CD4-positive, CD25-positive, alpha-beta regulatory T cell (primary cell): ENCODE data around the gene RFX8. TPM values are rescaled to one million over a fixed set of nuclear protein-coding genes. Genes with fewer than 3 reads are reported as not detected.

Source experiments
- ATAC-seq, 2 donors: fragments of 150-1000 bp; cut with Tn5 transposase; one replicate each; pipeline ENCODE4 v1.10.0; 2021; ENCODE audit warnings: low read depth in 2 of 2, moderate number of reproducible peaks in 2 of 2, moderate library complexity in 1 of 2
- DNase-seq, 3 donors: peaks; one replicate each; pipeline versions ENCODE4 v3.0.0 to v3.0.0-alpha.2; 2012 to 2022; ENCODE audit warnings: mixed read lengths in 1 of 3
- H3K27ac ChIP-seq: one replicate; pipeline ENCODE4 v1.7.0; 2013; ENCODE audit warnings: mild to moderate bottlenecking, low read length; ENCODE audit not compliant: insufficient read depth, poor library complexity, severe bottlenecking
- H3K27me3 ChIP-seq: one replicate; pipeline ENCODE4 v1.7.0; 2013; ENCODE audit warnings: low read length; ENCODE audit not compliant: control insufficient read depth, insufficient read depth
- H3K36me3 ChIP-seq: one replicate; pipeline ENCODE4 v1.7.0; 2013; ENCODE audit warnings: mild to moderate bottlenecking, low read length, moderate library complexity; ENCODE audit not compliant: control insufficient read depth, insufficient read depth
- H3K4me1 ChIP-seq: 2 replicates; pipeline ENCODE4 v1.7.0; 2013; ENCODE audit warnings: mild to moderate bottlenecking, low read length; ENCODE audit not compliant: insufficient read depth, control insufficient read depth, poor library complexity, severe bottlenecking
- H3K4me3 ChIP-seq: one replicate; pipeline ENCODE4 v1.7.0; 2013; ENCODE audit warnings: low read depth, mild to moderate bottlenecking, low read length, moderate library complexity
- H3K9me3 ChIP-seq, 2 experiments: 1 replicate in 1 of 2; 2 replicates in 1 of 2; pipeline ENCODE4 v1.7.0; 2013; ENCODE audit warnings: low read length in 2 of 2, mild to moderate bottlenecking in 1 of 2, moderate library complexity in 1 of 2; ENCODE audit not compliant: control insufficient read depth in 2 of 2
- H3K27ac Mint-ChIP-seq, 3 donors: one replicate each; pipeline ENCODE4 v1.8.0; 2020 to 2022; ENCODE audit warnings: mild to moderate bottlenecking in 3 of 3, mixed read lengths in 3 of 3, moderate library complexity in 2 of 3
- H3K27me3 Mint-ChIP-seq: one replicate; pipeline ENCODE4 v1.8.0; 2022; ENCODE audit warnings: mild to moderate bottlenecking, mixed read lengths
- H3K36me3 Mint-ChIP-seq: one replicate; pipeline ENCODE4 v1.8.0; 2020; ENCODE audit warnings: mixed read lengths
- H3K4me1 Mint-ChIP-seq, 4 donors: one replicate each; pipeline ENCODE4 v1.8.0; 2020 to 2022; ENCODE audit warnings: mixed read lengths in 4 of 4, mild to moderate bottlenecking in 1 of 4
- H3K4me3 Mint-ChIP-seq, 4 donors: one replicate each; pipeline ENCODE4 v1.8.0; 2020 to 2022; ENCODE audit warnings: mild to moderate bottlenecking in 4 of 4, mixed read lengths in 4 of 4, moderate library complexity in 3 of 4
- H3K9me3 Mint-ChIP-seq, 7 donors: one replicate each; pipeline ENCODE4 v1.8.0; 2020 to 2022; ENCODE audit warnings: mixed read lengths in 7 of 7, mild to moderate bottlenecking in 3 of 7, moderate library complexity in 2 of 7
- polyA plus RNA-seq, 4 donors: library from polyadenylated mRNA; unstranded; fragments of 300-500 nt; fragmentation: Illumina TruSeq; gene quantifications; one replicate each; pipeline ENCODE4 v1.2.3, GENCODE V29; 2021
- total RNA-seq: library from RNA; stranded (reverse); gene quantifications from one replicate; pipeline ENCODE4 v1.2.3, GENCODE V29; 2022

RFX8 gene
- total and polyA plus RNA-seq, 5 donors from 2014 or later, result 0.16 to 5.5 (median 0.50) TPM; not detected in 2

DNA sequence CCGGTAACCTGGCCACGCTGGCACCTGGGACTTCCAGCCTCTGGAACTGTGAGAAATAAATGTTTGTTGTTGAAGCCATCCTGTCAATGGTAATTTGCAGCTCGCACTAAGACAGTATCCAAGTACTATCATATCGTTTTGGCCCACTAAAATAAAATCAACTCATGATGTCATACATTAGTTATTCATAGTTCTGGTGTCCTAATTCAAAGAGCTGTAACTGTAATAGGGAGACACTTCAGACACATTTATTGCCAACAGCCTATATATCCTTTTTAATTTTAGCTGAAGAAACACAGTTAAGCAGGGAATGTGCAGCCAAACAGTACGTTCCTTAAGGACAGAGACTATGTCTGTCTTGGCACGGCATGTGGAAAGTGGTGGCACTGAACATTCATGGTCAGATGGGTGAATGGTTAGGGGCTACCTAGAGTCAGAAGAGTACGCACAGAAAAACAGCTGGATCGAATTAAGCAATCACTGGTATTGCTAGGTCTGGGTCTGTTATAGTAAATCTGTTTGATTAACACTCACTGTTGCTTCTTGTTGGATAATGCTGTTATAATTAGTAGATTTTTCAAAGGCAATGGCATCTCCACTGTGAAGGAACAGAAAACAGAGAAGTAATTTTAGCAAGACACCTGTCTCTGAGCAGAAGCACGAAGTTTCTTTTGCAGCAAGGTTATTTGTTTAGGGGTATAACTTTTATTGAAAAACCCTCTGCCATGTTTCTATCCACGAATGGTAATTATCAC, 46.3 kb downstream of the RFX8 start:
- Histone ChIP-seq H3K9me3 (no peaks in the 10 kb centered on the region), H3K4me3 (no peak overlapping the region), H3K4me1 (no peaks in the 10 kb centered on the region), H3K27ac (no peak overlapping the region), H3K36me3 (no peaks in the 10 kb centered on the region), H3K27me3 (no peaks in the 10 kb centered on the region)
- peaks cover 0 to 6% (median 0%) of the 10 kb centered on the region in 7 donors for H3K9me3 Mint-ChIP-seq
- H3K27ac Mint-ChIP-seq, result no peak overlapping the region
- H3K4me1 Mint-ChIP-seq, result no peaks in the 10 kb centered on the region
- ATAC-seq (no peak), DNase-seq (no peak)
- H3K36me3 Mint-ChIP-seq, result no peaks in the 10 kb centered on the region
- no peaks in the 10 kb centered on the region for H3K27me3 Mint-ChIP-seq
- no peak overlapping the region for H3K4me3 Mint-ChIP-seq

DNA sequence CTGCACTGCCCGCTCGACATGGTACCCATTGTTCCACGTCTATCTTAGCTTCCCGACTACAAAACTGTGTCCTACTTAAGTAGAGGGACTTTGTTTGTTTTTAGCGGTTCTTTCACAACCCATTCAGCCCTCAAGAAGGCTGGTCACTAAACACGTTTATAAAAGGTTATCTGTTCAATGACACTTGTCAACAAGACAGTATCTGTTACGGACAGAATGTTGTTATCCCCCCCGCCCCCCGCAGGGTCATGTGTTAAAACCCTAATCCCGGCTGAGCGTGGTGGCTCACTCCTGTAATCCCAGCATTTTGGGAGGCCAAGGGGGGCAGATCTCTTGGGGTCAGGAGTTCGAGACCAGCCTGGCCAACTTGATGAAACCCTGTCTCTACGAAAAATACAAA, 47.2 kb downstream of the RFX8 start:
- H3K27ac Mint-ChIP-seq, result peak overlapping the region in 1 of 3 donors; percentile 69
- ATAC-seq (no peak), DNase-seq (no peak)
- no peaks in the 10 kb centered on the region for H3K36me3 ChIP-seq
- no peaks in the 10 kb centered on the region for H3K27me3 ChIP-seq
- no peaks in the 10 kb centered on the region for H3K36me3 Mint-ChIP-seq
- H3K4me3 Mint-ChIP-seq, result no peak overlapping the region
- peaks cover 0 to 6% (median 0%) of the 10 kb centered on the region in 7 donors for H3K9me3 Mint-ChIP-seq
- H3K27ac ChIP-seq, result no peak overlapping the region
- H3K4me1 Mint-ChIP-seq, result no peaks in the 10 kb centered on the region
- no peaks in the 10 kb centered on the region for H3K27me3 Mint-ChIP-seq
- H3K4me1 ChIP-seq, result no peaks in the 10 kb centered on the region
- H3K9me3 ChIP-seq, result no peaks in the 10 kb centered on the region
- H3K4me3 ChIP-seq, result no peak overlapping the region

DNA sequence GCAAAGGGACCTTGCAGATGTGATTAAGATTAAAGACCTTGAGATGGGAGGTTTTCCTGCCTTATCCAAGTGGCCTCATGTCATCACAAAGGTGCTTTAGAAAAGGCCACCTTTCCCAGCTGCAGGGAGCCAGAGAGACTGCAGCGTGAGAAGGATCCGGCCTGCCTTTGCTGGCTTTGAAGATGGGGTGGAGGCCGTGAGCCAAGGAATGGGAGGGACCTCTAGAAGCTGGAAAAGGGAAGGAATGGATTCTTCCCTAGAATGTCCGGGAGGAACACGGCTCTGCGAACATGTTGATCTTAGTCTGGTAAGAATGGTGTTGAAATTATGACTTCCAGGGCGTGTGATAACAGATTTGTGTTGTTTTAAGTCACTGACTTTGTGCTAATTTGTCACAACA, 47.7 kb downstream of the RFX8 start:
- Mint-ChIP-seq H3K27ac (peak overlapping the region in 1 of 3 donors; percentile 69), H3K36me3 (no peaks in the 10 kb centered on the region), H3K4me3 (no peak overlapping the region), H3K4me1 (no peaks in the 10 kb centered on the region), H3K9me3 (peaks cover 0 to 6% (median 0%) of the 10 kb centered on the region in 7 donors), H3K27me3 (no peaks in the 10 kb centered on the region)
- Histone ChIP-seq H3K9me3 (no peaks in the 10 kb centered on the region), H3K4me3 (no peak overlapping the region), H3K36me3 (no peaks in the 10 kb centered on the region), H3K4me1 (no peaks in the 10 kb centered on the region), H3K27me3 (no peaks in the 10 kb centered on the region), H3K27ac (no peak overlapping the region)
- DNase-seq (no peak), ATAC-seq (no peak)

DNA sequence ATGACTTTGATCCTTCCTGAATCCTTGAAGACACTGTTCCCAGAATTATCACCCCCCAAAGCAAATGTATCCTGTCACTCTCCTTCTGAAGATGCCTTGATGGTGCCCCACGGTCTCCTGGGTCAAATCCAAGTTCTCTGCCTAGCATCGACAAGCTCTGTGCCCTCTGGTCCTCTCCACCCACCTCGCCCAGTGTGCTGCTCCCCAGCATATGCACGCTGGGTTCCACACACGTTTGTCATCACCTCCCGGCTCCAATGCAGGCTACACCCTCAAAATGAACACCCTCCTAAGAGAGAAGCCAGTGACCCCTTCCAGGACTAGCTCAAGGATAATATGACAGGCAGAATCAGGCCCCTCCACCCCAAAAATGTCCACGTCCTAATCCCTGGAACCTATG, 48.1 kb downstream of the RFX8 start:
- Histone ChIP-seq H3K4me3 (no peak overlapping the region), H3K27ac (no peak overlapping the region), H3K9me3 (no peaks in the 10 kb centered on the region), H3K4me1 (no peaks in the 10 kb centered on the region), H3K36me3 (no peaks in the 10 kb centered on the region), H3K27me3 (no peaks in the 10 kb centered on the region)
- H3K9me3 Mint-ChIP-seq, result peaks cover 0 to 6% (median 0%) of the 10 kb centered on the region in 7 donors
- DNase-seq, result no peak
- no peak for ATAC-seq
- H3K27me3 Mint-ChIP-seq, result no peaks in the 10 kb centered on the region
- H3K4me3 Mint-ChIP-seq, result no peak overlapping the region
- H3K27ac Mint-ChIP-seq, result peak overlapping the region in 1 of 3 donors; percentile 85
- H3K36me3 Mint-ChIP-seq, result no peaks in the 10 kb centered on the region
- no peaks in the 10 kb centered on the region for H3K4me1 Mint-ChIP-seq

DNA sequence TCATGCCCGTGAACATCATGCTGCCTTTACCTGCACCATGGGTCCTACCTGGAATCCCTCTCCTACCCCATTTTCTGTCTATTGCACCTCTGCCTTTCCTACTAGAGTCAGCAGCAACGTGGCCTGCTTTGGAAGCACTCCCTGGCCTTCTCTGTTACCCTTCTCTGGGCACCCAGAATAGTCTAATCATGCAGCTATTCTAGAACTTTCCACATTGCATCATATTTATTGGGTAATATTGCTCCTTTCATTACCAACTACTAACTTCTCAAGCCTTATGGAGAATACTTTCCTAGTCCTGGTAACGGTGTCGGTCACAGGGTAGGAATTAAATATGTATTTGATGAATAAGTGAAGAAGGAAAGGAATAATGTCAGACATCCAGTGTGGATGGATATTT, 54.3 kb downstream of the RFX8 start:
- peak overlapping the region in 1 of 3 donors; percentile 5 for H3K27ac Mint-ChIP-seq
- no peaks in the 10 kb centered on the region for H3K4me1 ChIP-seq
- no peaks in the 10 kb centered on the region for H3K27me3 ChIP-seq
- no peaks in the 10 kb centered on the region for H3K36me3 ChIP-seq
- H3K4me3 ChIP-seq, result no peak overlapping the region
- H3K4me3 Mint-ChIP-seq, result no peak overlapping the region
- no peak for DNase-seq
- H3K9me3 Mint-ChIP-seq, result peaks cover 0 to 6% (median 0%) of the 10 kb centered on the region in 7 donors
- H3K9me3 ChIP-seq, result no peaks in the 10 kb centered on the region
- no peak overlapping the region for H3K27ac ChIP-seq
- no peak for ATAC-seq
- H3K36me3 Mint-ChIP-seq, result no peaks in the 10 kb centered on the region
- peaks cover 0 to 2% (median 0%) of the 10 kb centered on the region in 4 donors for H3K4me1 Mint-ChIP-seq
- H3K27me3 Mint-ChIP-seq, result peaks cover 7% of the 10 kb centered on the region

DNA sequence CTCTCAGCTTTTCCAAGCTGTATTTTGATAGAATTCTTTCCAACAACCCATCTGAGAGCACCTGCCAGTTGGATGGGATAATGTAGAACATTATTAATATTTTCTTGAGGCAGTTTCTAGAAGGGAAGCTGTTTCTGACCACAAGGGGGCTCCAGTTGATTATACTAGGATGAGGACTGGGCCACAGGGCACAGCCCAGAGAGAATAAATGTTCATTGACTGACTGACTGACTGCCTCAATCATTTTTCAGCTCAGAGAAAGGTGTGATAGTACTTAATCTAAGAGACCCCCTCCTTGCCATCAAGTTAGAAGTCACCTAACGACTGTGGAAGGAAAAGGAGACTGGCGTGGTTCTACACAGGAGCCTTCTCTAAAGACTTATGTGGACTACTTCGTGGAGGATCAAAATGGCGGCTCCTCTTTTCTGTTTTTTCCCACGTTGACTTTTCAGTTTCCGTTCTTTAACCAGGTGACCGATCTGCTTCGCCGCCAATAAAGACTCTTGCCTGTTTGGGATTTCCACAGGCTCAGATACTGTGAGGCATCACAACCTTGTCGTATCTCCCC, 55.7 kb downstream of the RFX8 start:
- H3K27me3 Mint-ChIP-seq, result peaks cover 7% of the 10 kb centered on the region
- H3K36me3 Mint-ChIP-seq, result no peaks in the 10 kb centered on the region
- Histone ChIP-seq H3K27me3 (no peaks in the 10 kb centered on the region), H3K4me3 (no peak overlapping the region), H3K27ac (no peak overlapping the region), H3K36me3 (no peaks in the 10 kb centered on the region), H3K4me1 (no peaks in the 10 kb centered on the region), H3K9me3 (peaks cover 0 to 5% of the 10 kb centered on the region in 2 experiments)
- H3K4me1 Mint-ChIP-seq, result peaks cover 0 to 2% (median 0%) of the 10 kb centered on the region in 4 donors
- H3K9me3 Mint-ChIP-seq, result peaks cover 0 to 6% (median 0%) of the 10 kb centered on the region in 7 donors
- peak; percentile 64 to 69 for ATAC-seq
- DNase-seq, result peak; percentile 28 to 82 (median 67)
- no peak overlapping the region for H3K4me3 Mint-ChIP-seq
- H3K27ac Mint-ChIP-seq, result peak overlapping the region in 1 of 3 donors; percentile 24

DNA sequence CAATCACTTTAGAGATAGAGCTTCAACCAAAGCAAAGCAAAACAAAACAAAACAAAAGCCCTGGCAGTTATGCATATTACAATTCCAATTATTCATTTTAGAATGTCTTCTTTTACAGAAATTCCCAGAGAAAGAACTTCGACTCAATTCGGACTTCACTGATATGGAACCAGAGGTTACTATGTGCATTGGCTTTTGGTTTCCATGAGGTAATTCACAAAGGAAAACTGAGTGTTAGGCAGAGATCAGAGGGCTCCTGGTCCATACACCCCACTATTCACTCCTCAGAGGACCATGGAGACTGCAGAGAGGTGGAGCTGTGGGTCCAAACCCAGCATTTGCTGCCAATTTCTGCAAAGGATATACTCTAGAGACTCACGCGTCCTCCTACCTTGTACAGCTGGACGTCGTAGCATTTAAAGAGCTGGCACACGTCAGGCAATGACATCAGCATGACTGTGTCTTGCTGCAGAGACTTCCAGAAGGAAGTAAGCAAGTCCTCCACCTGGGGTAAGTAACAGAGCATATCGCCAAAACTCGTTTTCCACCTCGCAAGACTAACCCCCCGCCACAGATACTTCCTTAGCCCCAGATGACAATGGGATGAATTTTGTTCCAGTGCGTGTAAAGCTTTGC, 56.3 kb downstream of the RFX8 start:
- Mint-ChIP-seq H3K4me1 (peaks cover 0 to 2% (median 0%) of the 10 kb centered on the region in 4 donors), H3K36me3 (no peaks in the 10 kb centered on the region), H3K27me3 (peaks cover 7% of the 10 kb centered on the region), H3K9me3 (peaks cover 0 to 4% (median 0%) of the 10 kb centered on the region in 7 donors), H3K27ac (no peak overlapping the region), H3K4me3 (no peak overlapping the region)
- Histone ChIP-seq H3K27ac (no peak overlapping the region), H3K27me3 (no peaks in the 10 kb centered on the region), H3K36me3 (no peaks in the 10 kb centered on the region), H3K9me3 (peaks cover 0 to 5% of the 10 kb centered on the region in 2 experiments), H3K4me3 (no peak overlapping the region), H3K4me1 (no peaks in the 10 kb centered on the region)
- ATAC-seq (no peak), DNase-seq (peak in 1 of 3 donors; percentile 1)
